Caco-2 (cell line): ENCODE data around the gene RASSF4. TPM values are rescaled to one million over a fixed set of nuclear protein-coding genes. Genes with fewer than 3 reads are reported as not detected.

Experiments used
- BruUV-seq: library from RNA; stranded (reverse); fragments of 400-500 nt; replicated peaks from 2 replicates; lab custom pipeline; 2021; lab: Mats Ljungman, UMichigan
- CTCF ChIA-PET: fragments of 300-600 bp; sonication (Branson Sonifier 250); formaldehyde crosslinking; loops from one replicate; lab custom pipeline; 2022; ENCODE audit warnings: antibody characterized with exemption; lab: Charles Lee
- POLR2A ChIA-PET: fragments of 300-600 bp; sonication (Branson Sonifier 250); formaldehyde crosslinking; loops from one replicate; lab custom pipeline; 2022; ENCODE audit warnings: antibody characterized with exemption; lab: Charles Lee
- DNase-seq, 2 experiments: peaks; one replicate each; pipeline versions ENCODE4 v3.0.0 to v3.0.0-alpha.2; 2020 to 2022
- H3K27me3 ChIP-seq: replicated peaks from 2 replicates; pipeline ENCODE4 v1.6.0; 2011; ENCODE audit warnings: low read length; ENCODE audit not compliant: control insufficient read depth, insufficient read depth
- H3K36me3 ChIP-seq: 2 replicates; pipeline ENCODE4 v1.5.1; 2011; ENCODE audit warnings: low read length; ENCODE audit not compliant: control insufficient read depth, insufficient read depth
- H3K4me1 ChIP-seq: fragments of 250-450 bp; sonication (Bioruptor Pico); 2 replicates; pipeline ENCODE4 v1.5.1; 2020; ENCODE audit warnings: mild to moderate bottlenecking
- H3K4me3 ChIP-seq: 2 replicates; pipeline ENCODE4 v1.5.1; 2011; ENCODE audit warnings: low read depth, mild to moderate bottlenecking, control low read depth, low read length
- H3K9me3 ChIP-seq: fragments of 250-450 bp; sonication (Bioruptor Pico); 2 replicates; pipeline ENCODE4 v1.5.1; 2020; ENCODE audit warnings: mild to moderate bottlenecking, moderate library complexity
- H3K27ac Mint-ChIP-seq: one replicate; pipeline ENCODE4 v1.8.0; 2022; ENCODE audit warnings: mixed read lengths; ENCODE audit not compliant: unreplicated experiment
- H3K27me3 Mint-ChIP-seq: one replicate; pipeline ENCODE4 v1.8.0; 2022; ENCODE audit warnings: mixed read lengths; ENCODE audit not compliant: insufficient read depth, unreplicated experiment
- H3K36me3 Mint-ChIP-seq: one replicate; pipeline ENCODE4 v1.8.0; 2022; ENCODE audit warnings: mild to moderate bottlenecking, mixed read lengths; ENCODE audit not compliant: insufficient read depth, unreplicated experiment
- H3K4me1 Mint-ChIP-seq: one replicate; pipeline ENCODE4 v1.8.0; 2022; ENCODE audit warnings: low read depth, mixed read lengths; ENCODE audit not compliant: unreplicated experiment
- H3K4me3 Mint-ChIP-seq: one replicate; pipeline ENCODE4 v1.8.0; 2022; ENCODE audit warnings: mild to moderate bottlenecking, moderate library complexity, mixed read lengths; ENCODE audit not compliant: unreplicated experiment
- H3K9me3 Mint-ChIP-seq: one replicate; pipeline ENCODE4 v1.8.0; 2022; ENCODE audit warnings: mixed read lengths; ENCODE audit not compliant: unreplicated experiment
- intact Hi-C: fragments of 100-400 bp; cut with micrococcal nuclease; formaldehyde crosslinking; loops from one replicate; pipeline ENCODE4 v1.10.0; 2022; ENCODE audit not compliant: unreplicated experiment
- total RNA-seq: library from RNA; stranded (reverse); gene quantifications from 2 replicates; pipeline ENCODE4 v1.2.3, GENCODE V29; 2022
- TF ChIP-seq, protein P1 (sequence below), 2 experiments: fragments of 200-600 bp in 1 of 2; IDR thresholded peaks; 1 replicate in 1 of 2; 2 replicates in 1 of 2; pipeline versions ENCODE4 v1.5.1 to v1.8.0; 2011 to 2022; ENCODE audit warnings: antibody characterized with exemption in 1 of 2, control low read depth in 1 of 2, inconsistent platforms in 1 of 2, low read depth in 1 of 2, low read length in 1 of 2, mild to moderate bottlenecking in 1 of 2, moderate library complexity in 1 of 2; ENCODE audit not compliant: insufficient read depth in 1 of 2, severe bottlenecking in 1 of 2, unreplicated experiment in 1 of 2

RASSF4 gene
- total RNA-seq, 1 experiment from 2014 or later, result 55.6 TPM

DNA sequence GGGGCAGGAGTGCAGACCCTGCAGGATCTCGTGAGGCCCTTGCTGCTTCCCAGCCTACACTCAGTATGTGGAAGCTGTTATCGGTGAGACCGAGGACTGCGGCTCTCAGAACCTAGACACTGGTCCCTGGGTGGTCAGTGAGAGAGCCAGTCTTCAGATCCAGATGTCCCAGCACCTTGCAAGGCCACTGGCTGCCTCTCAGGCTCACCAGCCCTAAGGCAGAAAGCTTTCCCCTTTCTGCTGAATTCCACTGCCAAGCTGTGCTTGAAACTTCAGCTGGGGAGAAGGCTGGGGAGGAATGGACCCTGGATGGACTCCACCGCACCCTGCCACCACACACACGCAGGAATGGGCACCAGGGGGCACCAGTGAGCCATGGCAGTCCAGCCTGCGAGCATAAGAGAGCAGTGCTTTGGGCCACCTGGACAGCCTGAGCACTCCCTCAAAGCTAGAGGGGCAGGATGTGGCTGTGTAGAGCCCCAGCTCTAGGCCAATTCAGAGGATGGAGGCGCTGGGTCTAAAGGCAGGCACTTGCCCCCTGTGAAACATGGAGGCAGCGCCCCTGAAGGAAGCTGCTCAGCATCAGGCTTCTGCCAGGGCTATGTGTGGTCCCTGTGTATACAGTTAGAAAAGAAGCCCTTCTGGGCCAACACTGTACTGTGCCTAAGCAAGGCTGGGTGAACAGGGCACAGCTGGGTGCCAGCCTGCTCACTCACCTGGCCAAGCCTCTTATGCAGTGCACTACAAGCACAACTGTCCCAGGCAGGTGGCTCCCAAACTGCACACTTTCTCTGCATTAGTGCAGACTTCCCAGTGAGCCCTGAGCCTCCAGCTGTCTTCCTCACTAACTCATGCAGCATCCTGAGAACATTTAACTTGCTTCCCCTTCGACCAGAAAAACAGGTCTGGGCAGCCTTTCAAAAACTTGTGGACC is 26.8 kb upstream of the RASSF4 start:
- H3K27me3 ChIP-seq, result no peaks in the 10 kb centered on the region
- intact Hi-C loops, result loop anchor here (1.0 kb wide), 5 partner anchors 27 to 69 kb away; partner anchors contain the start of gene RASSF4
- no peaks in the 10 kb centered on the region for H3K9me3 Mint-ChIP-seq
- peaks cover 5% of the 10 kb centered on the region for H3K27me3 Mint-ChIP-seq
- H3K27ac Mint-ChIP-seq, result no peak overlapping the region
- ChIA-PET CTCF (interaction anchor here (0.5 to 3.0 kb wide), 21 partner anchors 13 to 1627 kb away, joined by 3 to 36 read pairs (median 8); partner anchors contain the start of genes DEPP1, RASSF4 and TMEM72), POLR2A (interaction anchor here (0.6 to 1.2 kb wide), 3 partner anchors 43 to 58 kb away, joined by 3 to 10 read pairs (median 7); partner anchors contain the start of gene DEPP1)
- no peaks in the 10 kb centered on the region for H3K36me3 Mint-ChIP-seq
- H3K4me3 Mint-ChIP-seq, result no peak overlapping the region
- H3K4me1 Mint-ChIP-seq, result peaks cover 20% of the 10 kb centered on the region
- TF ChIP-seq, protein P1, sequence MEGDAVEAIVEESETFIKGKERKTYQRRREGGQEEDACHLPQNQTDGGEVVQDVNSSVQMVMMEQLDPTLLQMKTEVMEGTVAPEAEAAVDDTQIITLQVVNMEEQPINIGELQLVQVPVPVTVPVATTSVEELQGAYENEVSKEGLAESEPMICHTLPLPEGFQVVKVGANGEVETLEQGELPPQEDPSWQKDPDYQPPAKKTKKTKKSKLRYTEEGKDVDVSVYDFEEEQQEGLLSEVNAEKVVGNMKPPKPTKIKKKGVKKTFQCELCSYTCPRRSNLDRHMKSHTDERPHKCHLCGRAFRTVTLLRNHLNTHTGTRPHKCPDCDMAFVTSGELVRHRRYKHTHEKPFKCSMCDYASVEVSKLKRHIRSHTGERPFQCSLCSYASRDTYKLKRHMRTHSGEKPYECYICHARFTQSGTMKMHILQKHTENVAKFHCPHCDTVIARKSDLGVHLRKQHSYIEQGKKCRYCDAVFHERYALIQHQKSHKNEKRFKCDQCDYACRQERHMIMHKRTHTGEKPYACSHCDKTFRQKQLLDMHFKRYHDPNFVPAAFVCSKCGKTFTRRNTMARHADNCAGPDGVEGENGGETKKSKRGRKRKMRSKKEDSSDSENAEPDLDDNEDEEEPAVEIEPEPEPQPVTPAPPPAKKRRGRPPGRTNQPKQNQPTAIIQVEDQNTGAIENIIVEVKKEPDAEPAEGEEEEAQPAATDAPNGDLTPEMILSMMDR (IDR thresholded peaks at IDR 0.05; ENCODE audit: insufficient read depth in 1 of 2, low read depth in 1 of 2, low read length in 1 of 2, severe bottlenecking in 1 of 2, unreplicated experiment in 1 of 2), result peak; percentile 98 to 99
- peak; percentile 92 to 97 for DNase-seq
- BruUV-seq, result no TSS peak
- H3K9me3 ChIP-seq, result no peaks in the 10 kb centered on the region
- no peaks in the 10 kb centered on the region for H3K36me3 ChIP-seq
- no peak overlapping the region for H3K4me3 ChIP-seq
- H3K4me1 ChIP-seq, result peaks cover 28% of the 10 kb centered on the region

DNA sequence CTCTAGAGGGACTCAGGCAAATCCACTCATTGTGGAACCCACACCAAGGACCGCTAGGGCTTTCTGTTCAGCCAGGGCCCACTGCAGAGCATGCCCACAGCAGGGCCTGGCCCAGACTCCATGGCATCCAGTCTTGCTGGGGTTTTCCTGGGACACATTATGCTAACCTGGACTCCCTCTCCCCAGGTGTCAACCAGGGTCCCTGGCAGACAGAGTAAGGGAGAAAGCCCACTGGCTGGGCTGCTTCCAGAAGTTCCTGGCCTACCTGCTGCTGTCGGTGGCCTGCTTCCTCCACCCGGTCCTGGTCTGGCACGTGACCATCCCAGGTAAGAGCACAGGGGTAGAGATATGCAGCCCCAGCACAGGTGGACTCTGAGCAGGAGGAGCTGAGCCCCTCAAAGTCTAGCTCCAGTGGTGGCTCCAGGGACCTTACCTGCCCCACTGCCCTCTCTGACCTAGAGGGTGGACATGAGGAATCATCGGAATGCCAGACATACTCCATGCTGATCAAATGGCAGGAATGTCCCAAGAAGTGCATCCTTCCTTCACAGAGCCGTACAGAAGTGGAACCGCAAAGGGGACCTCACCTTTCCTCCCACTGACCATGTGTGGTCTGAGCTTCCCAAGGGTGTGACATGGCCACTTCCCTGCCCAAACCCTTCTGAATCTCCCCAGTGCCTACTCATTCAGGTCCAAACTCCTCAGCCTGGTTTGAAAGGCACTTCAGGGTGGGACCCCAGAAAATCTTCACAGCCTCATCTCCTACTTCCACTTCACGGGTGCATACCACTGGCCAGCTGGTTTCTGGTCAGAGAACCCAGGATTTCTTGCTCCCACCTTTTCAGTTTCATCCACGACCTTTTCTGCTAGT is 25.9 kb upstream of the RASSF4 start:
- no peaks in the 10 kb centered on the region for H3K9me3 ChIP-seq
- no TSS peak for BruUV-seq
- TF ChIP-seq, protein P1 (IDR thresholded peaks at IDR 0.05; ENCODE audit: insufficient read depth in 1 of 2, low read depth in 1 of 2, low read length in 1 of 2, severe bottlenecking in 1 of 2, unreplicated experiment in 1 of 2), result no peak
- H3K9me3 Mint-ChIP-seq, result no peaks in the 10 kb centered on the region
- H3K36me3 Mint-ChIP-seq, result no peaks in the 10 kb centered on the region
- ChIA-PET CTCF (interaction anchor here (0.5 to 3.0 kb wide), 21 partner anchors 12 to 1626 kb away, joined by 3 to 36 read pairs (median 8); partner anchors contain the start of genes DEPP1, RASSF4 and TMEM72), POLR2A (interaction anchor here (0.6 to 1.2 kb wide), 3 partner anchors 42 to 57 kb away, joined by 3 to 10 read pairs (median 7); partner anchors contain the start of gene DEPP1)
- H3K27ac Mint-ChIP-seq, result peak overlapping the region; percentile 16
- no peaks in the 10 kb centered on the region for H3K36me3 ChIP-seq
- H3K27me3 Mint-ChIP-seq, result peaks cover 5% of the 10 kb centered on the region
- H3K4me1 Mint-ChIP-seq, result peaks cover 20% of the 10 kb centered on the region
- intact Hi-C loops, result no loop called here
- no peak overlapping the region for H3K4me3 ChIP-seq
- DNase-seq, result no peak
- H3K27me3 ChIP-seq, result no peaks in the 10 kb centered on the region
- peaks cover 28% of the 10 kb centered on the region for H3K4me1 ChIP-seq
- no peak overlapping the region for H3K4me3 Mint-ChIP-seq
